ENCODE data around the gene TNFSF4. TPM values are rescaled to one million over a fixed set of nuclear protein-coding genes. Genes with fewer than 3 reads are reported as not detected.
"Not testable (repeated sequence)": the region's sequence is repeated elsewhere in the genome, so short reads cannot be mapped to it uniquely, and the experiment has no call there.

The TNFSF4 gene
- total RNA-seq, 1 donor from 2014 or later = 11.7 TPM

DNA sequence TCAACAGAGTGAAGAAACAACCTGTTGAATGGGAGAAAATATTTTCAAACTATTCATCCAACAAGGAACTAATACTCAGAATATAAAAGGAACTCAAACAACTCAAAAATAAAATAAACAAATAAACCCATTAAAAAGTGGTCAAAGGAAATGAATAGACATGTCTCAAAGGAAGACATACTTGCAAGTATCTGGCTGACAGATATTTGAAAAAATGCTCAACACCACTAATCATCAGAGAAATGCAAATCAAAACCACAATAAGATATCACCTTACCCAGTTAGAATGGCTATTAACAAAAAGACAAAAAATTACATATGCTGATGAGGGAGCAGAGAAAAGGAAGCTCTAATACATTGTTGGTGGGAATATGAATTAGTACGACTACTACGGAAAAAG, 38.2 kb downstream of the TNFSF4 start:
- no peak for DNase-seq (ENCODE audit: extremely low read depth, low read depth, low spot score)

DNA sequence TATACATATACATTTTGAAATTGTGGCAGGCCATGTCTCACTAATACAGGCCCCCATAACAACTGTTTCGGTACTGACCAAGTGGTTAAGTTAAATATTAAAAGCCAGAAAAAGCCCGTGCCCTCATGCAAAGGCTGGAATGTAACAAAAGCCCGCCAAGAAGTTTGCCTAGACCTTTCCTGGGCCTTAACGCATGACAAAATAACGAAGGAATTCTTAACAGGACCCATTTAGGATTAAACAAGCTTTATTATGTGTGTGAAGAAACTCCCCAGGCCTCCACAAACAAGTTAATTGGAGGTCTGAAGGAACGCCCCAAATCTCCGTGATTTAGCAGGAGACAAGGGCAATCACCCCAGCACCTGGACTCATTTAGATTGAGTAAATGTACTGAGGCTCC, 42.4 kb downstream of the TNFSF4 start:
- DNase-seq (ENCODE audit: extremely low read depth, low read depth, low spot score) = no peak

DNA sequence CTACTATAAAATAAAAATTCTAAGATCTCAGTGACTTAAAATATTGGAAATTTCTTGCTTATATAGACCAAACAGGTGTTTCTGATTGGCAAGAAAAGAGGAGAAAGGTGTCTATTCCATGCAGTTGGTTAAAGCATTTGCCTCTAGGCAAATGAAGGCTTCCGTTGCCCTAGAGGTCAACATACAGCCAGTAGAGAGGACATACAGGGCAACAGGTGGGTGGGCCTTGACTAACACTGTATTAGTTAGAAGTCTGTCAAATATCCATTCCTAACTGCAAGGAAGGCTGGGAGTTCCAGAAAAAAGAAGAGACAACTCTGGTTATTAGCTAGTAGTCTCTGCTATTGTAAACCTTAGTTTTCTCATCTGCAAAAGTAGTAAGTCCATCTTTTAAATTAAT, 43.0 kb downstream of the TNFSF4 start:
- DNase-seq (ENCODE audit: extremely low read depth, low read depth, low spot score) = no peak

DNA sequence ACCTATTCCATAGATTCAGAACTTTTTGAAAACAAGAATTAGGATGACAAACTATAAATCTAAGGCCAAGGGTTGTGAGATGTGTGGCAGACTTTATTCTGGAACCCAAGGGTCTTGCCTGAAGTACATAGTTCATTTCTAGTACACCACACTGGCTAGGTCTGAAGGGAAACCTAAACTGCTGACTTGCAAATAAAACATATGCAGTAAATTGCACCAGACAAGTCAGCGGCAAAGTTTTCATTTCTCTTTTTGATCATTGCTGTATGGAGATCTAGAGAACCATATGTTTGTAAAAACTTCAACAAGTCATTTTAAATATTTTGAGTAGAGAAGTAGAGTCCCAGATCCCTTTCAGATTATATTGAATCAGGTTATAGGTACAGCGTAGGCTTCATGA, 43.9 kb downstream of the TNFSF4 start:
- DNase-seq (ENCODE audit: extremely low read depth, low read depth, low spot score) = no peak

DNA sequence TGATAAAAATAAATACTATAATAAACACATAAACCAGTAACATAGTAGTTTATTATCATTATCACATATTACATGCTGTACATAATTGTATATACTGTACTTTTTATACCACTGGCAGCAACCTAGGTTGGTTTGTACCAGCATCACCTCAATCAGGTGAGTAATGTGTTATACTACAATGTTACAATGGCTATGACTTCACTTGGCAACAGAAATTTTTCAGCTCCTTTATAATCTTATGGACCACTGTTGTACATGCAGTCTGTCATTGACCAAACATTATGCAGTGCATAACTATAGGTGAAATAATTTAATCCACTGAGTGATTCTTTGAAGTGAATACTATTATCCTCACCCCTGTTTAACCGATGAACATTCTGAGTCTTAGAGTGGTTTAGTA, 44.5 kb downstream of the TNFSF4 start:
- no peak for DNase-seq (ENCODE audit: extremely low read depth, low read depth, low spot score)

DNA sequence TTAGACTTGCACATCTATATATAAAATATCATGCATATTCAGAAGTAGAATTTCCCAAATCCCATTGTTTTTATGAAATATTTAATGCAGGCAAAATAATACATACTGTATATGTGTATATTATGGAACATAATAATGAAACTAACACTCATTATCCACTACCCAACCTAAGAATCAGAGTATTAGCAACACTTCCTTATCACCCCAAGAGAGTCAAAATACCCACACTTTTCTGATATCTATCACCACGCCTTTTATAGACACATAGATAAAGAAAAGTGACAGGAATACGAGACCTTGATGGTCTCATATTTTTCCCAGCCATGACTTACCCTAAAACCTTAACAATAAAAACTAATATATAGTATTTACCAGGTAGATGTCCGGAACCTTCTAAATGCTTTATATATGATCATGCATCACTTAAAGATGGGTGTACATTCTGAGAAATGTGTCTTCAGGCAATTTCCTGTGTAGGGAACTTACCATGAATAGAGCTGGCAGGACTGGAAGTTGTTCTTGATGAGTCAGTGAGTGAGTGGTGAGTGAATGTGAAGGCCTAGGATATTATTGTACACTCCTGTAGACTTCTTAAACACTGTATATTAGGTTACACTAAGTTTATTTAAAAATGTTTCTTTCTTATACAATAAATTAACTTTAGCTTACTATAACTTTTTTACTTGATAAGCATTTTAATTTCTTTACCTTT, 45.5 kb downstream of the TNFSF4 start:
- DNase-seq (ENCODE audit: extremely low read depth, low read depth, low spot score) = peak; percentile 52

DNA sequence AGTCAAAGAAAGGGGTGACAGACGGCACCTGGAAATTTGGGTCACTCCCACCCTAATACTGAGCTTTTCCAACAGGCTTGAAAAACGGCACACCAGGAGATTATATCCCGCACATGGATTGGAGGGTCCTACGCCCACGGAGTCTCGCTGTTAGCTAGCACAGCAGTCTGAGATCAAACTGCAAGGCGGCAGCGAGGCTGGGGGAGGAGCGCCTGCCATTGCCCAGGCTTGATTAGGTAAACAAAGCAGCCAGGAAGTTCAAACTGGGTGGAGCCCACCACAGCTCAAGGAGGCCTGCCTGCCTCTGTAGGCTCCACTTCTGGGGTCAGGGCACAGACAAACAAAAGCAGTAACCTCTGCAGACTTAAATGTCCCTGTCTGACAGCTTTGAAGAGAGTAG, 53.2 kb downstream of the TNFSF4 start:
- not testable (repeated sequence) for DNase-seq (ENCODE audit: extremely low read depth, low read depth, low spot score)

DNA sequence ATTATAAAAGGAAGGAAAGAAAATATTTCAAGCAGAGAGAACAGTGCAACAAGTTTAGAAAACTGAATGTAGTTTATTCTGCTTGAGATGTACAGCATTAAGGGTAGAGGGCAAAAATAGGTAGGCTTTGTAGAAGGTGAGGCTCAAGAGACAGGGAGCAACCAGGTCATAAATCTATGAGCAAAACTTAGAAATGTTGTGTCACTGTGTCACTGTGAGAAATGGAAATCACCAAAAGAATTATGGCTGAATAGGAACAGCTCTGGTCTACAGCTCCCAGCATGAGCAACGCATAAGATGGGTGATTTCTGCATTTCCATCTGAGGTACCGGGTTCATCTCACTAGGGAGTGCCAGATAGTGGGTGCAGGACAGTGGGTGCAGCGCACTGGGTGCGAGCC, 53.6 kb downstream of the TNFSF4 start:
- no peak for DNase-seq (ENCODE audit: extremely low read depth, low read depth, low spot score)

DNA sequence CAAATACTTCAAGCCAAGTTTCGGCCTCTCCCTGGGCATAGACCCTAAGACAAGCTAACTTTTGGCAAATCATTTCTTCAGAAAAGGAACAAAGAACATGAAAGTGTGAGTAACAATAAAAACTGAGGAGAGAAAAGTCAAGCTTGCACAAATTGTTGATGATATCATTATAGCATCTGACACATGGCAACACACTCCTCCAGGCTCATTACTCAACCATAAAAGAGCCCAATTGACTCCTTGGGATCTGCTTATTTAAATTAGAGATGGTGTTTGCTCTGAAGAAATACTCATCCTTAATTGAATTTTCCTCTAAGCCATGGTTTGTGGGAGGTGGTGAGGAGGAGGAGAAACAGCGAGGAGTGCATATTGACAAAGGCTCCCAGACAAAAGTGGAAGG, 54.5 kb downstream of the TNFSF4 start:
- DNase-seq (ENCODE audit: extremely low read depth, low read depth, low spot score) = no peak

DNA sequence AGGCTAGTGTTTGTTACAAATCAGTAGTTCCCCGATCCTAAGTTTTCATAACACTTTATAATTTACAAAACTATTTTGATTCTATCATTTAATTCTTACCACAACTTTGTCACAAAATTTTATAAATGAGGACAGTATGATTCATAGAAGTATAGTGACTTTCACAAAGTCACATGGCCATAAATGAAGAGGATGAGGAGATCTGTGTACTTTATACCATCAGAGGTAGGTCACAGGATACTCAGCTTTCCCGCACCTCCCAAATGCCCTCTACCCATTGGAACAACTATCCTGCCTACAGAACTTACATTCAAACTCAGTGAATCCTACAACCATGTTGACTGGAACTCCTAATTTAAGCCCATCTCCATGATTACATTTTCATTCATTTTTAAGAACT, 56.3 kb downstream of the TNFSF4 start:
- DNase-seq (ENCODE audit: extremely low read depth, low read depth, low spot score) = no peak

DNA sequence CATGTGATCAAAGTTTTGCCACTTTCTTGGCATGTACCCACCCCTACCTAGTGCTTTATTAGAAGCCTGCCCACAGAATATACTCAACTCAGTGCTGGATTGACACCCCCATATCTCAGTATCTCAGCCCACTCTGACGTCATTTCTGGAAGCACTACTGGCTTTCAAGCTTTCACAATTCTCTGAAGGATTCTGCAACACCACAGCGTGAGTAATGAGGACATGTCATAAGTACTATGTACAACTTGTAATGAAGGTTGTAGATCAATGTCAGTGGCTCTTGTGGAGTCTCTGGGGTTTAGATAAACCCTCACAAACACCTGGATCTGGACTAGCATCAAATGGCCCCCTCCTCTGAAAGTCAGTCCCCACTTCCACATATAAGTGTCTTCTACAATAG, 57.2 kb downstream of the TNFSF4 start:
- no peak for DNase-seq (ENCODE audit: extremely low read depth, low read depth, low spot score)

DNA sequence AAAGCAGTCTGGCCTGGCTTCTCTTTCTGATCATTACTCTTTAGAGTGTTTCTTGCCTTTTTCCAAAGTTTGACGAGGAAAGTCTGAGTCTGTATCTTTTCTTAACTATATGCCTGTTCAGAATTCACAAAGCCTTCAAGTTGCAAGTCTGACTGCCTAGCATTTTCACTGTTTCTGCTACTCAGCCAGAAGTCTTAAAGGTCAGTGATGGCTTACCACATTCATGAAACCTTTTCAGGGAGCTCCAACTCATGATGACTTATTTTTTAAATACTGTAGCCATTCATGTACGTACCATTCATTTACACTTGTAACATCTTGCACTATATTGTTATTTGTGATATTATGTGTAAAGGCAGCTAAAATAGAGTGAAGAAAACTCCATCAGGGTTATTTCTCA, 58.2 kb downstream of the TNFSF4 start:
- no peak for DNase-seq (ENCODE audit: extremely low read depth, low read depth, low spot score)

DNA sequence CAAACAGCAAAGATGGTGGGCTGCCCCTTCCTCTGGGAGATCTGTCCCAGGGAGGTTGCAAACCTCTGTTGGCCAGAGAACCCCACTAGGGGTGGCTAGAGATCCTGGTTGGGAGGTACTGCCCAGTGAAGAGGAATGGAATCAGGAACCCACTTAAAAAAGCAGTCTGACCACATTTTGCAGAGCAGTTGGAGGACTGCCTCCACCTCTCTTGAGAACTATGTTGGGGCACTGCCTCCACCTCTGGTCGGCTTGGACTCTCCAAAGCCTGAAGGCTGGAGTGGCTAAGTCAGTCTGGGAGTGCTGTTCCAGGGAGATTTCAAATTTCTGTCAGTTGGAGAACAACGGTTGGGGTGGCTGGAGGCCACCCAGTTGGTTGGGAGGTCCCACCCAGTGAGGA, 58.6 kb downstream of the TNFSF4 start:
- no peak for DNase-seq (ENCODE audit: extremely low read depth, low read depth, low spot score)

DNA sequence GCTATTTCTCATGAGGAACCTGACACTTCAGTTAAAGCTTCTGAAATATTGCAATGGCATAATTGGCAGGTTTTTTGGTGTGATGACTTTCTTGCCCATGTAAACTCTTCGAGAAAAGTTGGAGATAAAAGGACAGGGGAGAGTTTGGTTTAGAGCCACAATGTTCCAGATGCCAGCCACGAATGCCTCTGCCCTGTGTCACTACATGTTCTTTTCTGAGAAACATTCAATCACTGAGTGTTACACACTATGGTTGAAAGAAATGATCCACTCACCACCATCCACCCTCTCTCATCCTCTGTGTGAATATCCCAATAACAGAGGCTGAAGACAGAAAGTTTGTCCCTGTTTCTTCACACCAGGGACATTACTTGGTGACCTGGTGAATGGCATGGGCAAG, 66.4 kb downstream of the TNFSF4 start:
- no peak for DNase-seq (ENCODE audit: extremely low read depth, low read depth, low spot score)

DNA sequence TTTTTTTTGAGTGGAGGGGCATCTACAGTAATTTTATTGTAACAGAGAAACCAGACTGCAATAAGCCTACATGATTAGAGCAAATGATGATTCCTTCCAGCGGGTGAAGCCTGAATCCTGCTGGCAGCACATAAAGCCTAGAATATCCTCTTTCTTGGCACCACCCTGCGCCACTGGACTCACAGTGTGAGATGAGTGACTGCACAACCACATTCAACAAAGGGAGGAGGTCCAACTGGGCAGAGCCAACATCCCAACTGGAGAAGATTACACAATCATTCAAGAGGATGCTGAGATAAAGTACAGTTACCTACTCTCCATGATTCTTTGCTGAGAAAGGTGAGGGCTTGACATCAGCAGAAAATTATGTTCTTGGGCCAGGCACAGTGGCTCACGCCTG, 67.4 kb downstream of the TNFSF4 start:
- DNase-seq (ENCODE audit: extremely low read depth, low read depth, low spot score) = no peak

DNA sequence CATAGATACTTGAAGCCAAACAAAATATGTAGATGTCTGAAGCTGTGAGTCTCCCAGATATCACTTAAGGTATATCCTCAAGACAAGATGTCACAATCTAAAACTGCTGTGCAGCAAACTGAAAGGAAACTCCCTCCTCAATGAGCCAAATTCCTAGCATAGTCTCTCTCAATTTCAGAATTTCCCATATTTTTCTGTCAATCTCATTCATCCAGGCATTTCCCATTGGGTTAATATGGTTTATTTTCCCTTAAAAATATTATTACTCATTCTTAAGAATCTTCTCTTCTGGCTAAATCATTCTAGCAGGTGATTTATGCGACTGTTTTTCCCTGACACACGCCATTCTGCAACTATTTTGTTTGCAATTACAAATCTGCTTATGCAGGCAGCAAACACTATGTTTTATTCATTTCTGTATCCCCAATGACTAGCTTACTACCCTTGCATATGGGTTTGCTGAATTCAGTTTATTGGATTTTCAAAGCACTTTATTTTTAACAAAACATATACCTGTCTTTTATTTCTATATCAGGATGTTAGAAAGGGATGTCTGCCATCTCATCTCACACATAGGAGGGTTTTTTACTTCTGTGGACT, 69.9 kb downstream of the TNFSF4 start:
- DNase-seq (ENCODE audit: extremely low read depth, low read depth, low spot score) = no peak

DNA sequence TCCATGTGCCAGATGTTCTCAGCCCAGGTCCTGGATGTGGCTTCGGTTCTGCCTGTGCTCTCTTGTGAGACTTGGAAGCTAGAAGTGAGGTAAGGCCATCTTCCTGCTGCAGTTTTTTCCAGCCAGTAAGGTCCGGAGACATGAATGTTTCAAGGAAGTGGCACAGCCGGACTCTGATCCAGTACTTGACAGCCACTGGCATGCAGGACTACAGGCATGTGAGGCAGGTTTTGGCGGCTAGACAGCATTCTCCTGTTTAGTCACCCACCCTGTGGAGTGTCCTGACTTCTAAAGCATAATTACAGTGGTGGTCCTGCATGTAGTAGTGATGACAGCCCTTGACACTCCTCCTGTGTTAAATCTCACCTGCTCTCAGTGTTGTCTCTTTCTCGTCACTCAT, 72.3 kb downstream of the TNFSF4 start:
- DNase-seq (ENCODE audit: extremely low read depth, low read depth, low spot score) = no peak

DNA sequence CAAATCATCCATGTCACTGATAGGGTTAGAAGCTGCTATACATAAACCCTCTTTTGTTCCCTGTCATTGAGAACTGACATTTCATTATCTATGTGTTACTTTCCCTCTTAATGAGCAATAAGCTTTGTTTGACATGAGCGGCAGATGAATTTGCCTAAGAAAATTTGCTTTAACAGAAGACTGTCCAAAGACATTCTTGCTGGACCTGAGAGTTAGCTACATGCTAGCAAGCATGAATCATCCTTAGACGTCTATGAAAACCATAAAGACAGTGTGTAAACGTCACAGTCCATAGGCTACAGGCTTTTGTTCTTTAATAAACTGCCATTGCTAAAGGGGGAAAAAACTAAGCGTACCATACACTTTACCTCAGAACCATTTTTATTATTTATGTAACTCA, 73.1 kb downstream of the TNFSF4 start:
- no peak for DNase-seq (ENCODE audit: extremely low read depth, low read depth, low spot score)

Other genes starting within 250 kb of the TNFSF4 start
- 59.4 and 224 TPM in 2 replicates for gene TNFSF18, start 156.4 kb downstream of the TNFSF4 start, total RNA-seq

Measured in glomerular endothelial cell (primary cell).